Measurements from ENCODE around the gene BMP7.

DNA sequence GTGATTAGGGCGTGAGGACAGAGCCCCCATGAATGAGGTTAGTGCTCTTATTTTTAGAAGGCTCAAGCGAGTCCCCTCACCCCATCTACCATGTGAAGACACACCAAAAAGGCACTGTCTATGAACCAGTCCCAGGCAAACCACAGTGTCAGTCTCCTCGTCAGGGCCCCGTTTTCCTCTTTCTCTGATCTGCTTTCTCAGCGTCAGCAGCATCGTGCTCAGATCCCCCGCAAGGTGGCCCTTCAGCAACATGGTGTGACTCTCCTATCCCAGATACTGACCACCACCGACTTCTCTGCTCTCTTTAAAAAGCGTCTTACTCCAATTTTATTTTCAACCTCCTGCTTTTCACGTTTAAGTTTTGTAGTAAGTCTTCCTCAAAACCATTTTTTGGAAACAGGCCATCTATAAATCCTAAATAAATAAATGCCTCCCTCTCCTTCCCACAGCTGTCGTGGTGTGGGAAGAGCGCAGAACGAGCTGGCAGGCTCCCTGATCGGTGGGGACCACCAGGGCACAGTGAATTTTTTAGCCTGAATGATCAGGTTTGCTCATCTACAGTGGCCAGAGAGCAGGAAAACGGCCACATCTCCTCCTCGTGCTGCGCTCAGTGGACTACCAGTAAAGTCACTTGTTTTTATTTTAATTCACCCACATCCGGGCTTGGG, 113.1 kb downstream of the BMP7 start:
- TF ChIP-seq, protein P1, sequence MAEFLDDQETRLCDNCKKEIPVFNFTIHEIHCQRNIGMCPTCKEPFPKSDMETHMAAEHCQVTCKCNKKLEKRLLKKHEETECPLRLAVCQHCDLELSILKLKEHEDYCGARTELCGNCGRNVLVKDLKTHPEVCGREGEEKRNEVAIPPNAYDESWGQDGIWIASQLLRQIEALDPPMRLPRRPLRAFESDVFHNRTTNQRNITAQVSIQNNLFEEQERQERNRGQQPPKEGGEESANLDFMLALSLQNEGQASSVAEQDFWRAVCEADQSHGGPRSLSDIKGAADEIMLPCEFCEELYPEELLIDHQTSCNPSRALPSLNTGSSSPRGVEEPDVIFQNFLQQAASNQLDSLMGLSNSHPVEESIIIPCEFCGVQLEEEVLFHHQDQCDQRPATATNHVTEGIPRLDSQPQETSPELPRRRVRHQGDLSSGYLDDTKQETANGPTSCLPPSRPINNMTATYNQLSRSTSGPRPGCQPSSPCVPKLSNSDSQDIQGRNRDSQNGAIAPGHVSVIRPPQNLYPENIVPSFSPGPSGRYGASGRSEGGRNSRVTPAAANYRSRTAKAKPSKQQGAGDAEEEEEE (CRISPR knock-in tag; IDR thresholded peaks at IDR 0.05; ENCODE audit: borderline replicate concordance), result no peak
- TF ChIP-seq, protein P2, sequence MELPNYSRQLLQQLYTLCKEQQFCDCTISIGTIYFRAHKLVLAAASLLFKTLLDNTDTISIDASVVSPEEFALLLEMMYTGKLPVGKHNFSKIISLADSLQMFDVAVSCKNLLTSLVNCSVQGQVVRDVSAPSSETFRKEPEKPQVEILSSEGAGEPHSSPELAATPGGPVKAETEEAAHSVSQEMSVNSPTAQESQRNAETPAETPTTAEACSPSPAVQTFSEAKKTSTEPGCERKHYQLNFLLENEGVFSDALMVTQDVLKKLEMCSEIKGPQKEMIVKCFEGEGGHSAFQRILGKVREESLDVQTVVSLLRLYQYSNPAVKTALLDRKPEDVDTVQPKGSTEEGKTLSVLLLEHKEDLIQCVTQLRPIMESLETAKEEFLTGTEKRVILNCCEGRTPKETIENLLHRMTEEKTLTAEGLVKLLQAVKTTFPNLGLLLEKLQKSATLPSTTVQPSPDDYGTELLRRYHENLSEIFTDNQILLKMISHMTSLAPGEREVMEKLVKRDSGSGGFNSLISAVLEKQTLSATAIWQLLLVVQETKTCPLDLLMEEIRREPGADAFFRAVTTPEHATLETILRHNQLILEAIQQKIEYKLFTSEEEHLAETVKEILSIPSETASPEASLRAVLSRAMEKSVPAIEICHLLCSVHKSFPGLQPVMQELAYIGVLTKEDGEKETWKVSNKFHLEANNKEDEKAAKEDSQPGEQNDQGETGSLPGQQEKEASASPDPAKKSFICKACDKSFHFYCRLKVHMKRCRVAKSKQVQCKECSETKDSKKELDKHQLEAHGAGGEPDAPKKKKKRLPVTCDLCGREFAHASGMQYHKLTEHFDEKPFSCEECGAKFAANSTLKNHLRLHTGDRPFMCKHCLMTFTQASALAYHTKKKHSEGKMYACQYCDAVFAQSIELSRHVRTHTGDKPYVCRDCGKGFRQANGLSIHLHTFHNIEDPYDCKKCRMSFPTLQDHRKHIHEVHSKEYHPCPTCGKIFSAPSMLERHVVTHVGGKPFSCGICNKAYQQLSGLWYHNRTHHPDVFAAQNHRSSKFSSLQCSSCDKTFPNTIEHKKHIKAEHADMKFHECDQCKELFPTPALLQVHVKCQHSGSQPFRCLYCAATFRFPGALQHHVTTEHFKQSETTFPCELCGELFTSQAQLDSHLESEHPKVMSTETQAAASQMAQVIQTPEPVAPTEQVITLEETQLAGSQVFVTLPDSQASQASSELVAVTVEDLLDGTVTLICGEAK (IDR thresholded peaks at IDR 0.05), result no peak
- TF ChIP-seq, protein P2 (CRISPR knock-in tag; IDR thresholded peaks at IDR 0.05), result no peak
- TF ChIP-seq, protein P3, sequence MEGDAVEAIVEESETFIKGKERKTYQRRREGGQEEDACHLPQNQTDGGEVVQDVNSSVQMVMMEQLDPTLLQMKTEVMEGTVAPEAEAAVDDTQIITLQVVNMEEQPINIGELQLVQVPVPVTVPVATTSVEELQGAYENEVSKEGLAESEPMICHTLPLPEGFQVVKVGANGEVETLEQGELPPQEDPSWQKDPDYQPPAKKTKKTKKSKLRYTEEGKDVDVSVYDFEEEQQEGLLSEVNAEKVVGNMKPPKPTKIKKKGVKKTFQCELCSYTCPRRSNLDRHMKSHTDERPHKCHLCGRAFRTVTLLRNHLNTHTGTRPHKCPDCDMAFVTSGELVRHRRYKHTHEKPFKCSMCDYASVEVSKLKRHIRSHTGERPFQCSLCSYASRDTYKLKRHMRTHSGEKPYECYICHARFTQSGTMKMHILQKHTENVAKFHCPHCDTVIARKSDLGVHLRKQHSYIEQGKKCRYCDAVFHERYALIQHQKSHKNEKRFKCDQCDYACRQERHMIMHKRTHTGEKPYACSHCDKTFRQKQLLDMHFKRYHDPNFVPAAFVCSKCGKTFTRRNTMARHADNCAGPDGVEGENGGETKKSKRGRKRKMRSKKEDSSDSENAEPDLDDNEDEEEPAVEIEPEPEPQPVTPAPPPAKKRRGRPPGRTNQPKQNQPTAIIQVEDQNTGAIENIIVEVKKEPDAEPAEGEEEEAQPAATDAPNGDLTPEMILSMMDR (CRISPR knock-in tag; IDR thresholded peaks at IDR 0.05), result no peak
- no peak for TF ChIP-seq GATA4 (IDR thresholded peaks at IDR 0.05; ENCODE audit: borderline replicate concordance, low read depth)
